H1 (cell line): ENCODE data around the gene GRAMD1B. TPM values are rescaled to one million over a fixed set of nuclear protein-coding genes. Genes with fewer than 3 reads are reported as not detected.

Experiments used
- CTCF ChIA-PET: fragments of 300-600 bp; sonication (Branson Sonifier 250); formaldehyde crosslinking; loops from one replicate; lab custom pipeline; 2021; ENCODE audit not compliant: partially characterized antibody; lab: Charles Lee
- POLR2A ChIA-PET: fragments of 300-600 bp; sonication (Branson Sonifier 250); formaldehyde crosslinking; loops from one replicate; lab custom pipeline; 2021; ENCODE audit warnings: inconsistent platforms; ENCODE audit not compliant: partially characterized antibody; lab: Charles Lee
- DNase-seq, 2 experiments: peaks; one replicate each; pipeline versions ENCODE4 v3.0.0 to v3.0.0-alpha.2; 2010 to 2022; ENCODE audit warnings: low spot score in 2 of 2, low read depth in 1 of 2, mixed read lengths in 1 of 2
- FAIRE-seq: peaks from 2 replicates; lab custom pipeline; 2011; peaks lifted over from hg19 to GRCh38; lab: Jason Lieb, UNC
- H2AFZ ChIP-seq: 2 replicates; pipeline ENCODE4 v1.8.1; 2012; ENCODE audit warnings: low read length, inconsistent platforms
- H2AK5ac ChIP-seq: 2 replicates; pipeline ENCODE4 v1.6.1; 2013; ENCODE audit warnings: low read depth, low read length
- H2BK120ac ChIP-seq: replicated peaks from 2 replicates; pipeline ENCODE3; 2013; ENCODE audit warnings: low read depth, low read length, inconsistent platforms
- H2BK12ac ChIP-seq: 2 replicates; pipeline ENCODE4 v1.6.1; 2013; ENCODE audit warnings: low read depth, low read length
- H2BK15ac ChIP-seq: 2 replicates; pipeline ENCODE4 v1.6.1; 2013; ENCODE audit warnings: low read length
- H2BK20ac ChIP-seq: 2 replicates; pipeline ENCODE4 v1.6.1; 2013; ENCODE audit warnings: low read length
- H2BK5ac ChIP-seq: 2 replicates; pipeline ENCODE4 v1.6.1; 2013; ENCODE audit warnings: low read depth, low read length
- H3K14ac ChIP-seq: 2 replicates; pipeline ENCODE4 v1.6.1; 2013; ENCODE audit warnings: inconsistent platforms; ENCODE audit not compliant: insufficient read length
- H3K18ac ChIP-seq: 2 replicates; pipeline ENCODE4 v1.6.1; 2013; ENCODE audit warnings: low read length; ENCODE audit errors: extremely low read depth
- H3K23ac ChIP-seq: 2 replicates; pipeline ENCODE4 v1.6.1; 2013; ENCODE audit warnings: inconsistent platforms; ENCODE audit not compliant: insufficient read length
- H3K23me2 ChIP-seq: 2 replicates; pipeline ENCODE4 v1.6.1; 2013; ENCODE audit warnings: low read depth, low read length
- H3K27ac ChIP-seq: 2 replicates; pipeline ENCODE4 v1.6.1; 2011; ENCODE audit warnings: low read depth, low read length, inconsistent platforms
- H3K27me3 ChIP-seq, 4 experiments: replicated peaks in 1 of 4; 1 replicate in 1 of 4; 2 replicates in 3 of 4; pipeline versions ENCODE4 v1.6.1 to v1.8.1; 2011 to 2013; ENCODE audit warnings: low read length in 3 of 4, mild to moderate bottlenecking in 3 of 4, inconsistent platforms in 2 of 4, mixed read lengths in 2 of 4, moderate library complexity in 1 of 4; ENCODE audit not compliant: control insufficient read depth in 3 of 4, insufficient read depth in 3 of 4; ENCODE audit errors: extremely low read depth in 1 of 4
- H3K36me3 ChIP-seq, 4 experiments: 2 replicates each; pipeline versions ENCODE4 v1.6.1 to v1.8.1; 2011 to 2013; ENCODE audit warnings: mild to moderate bottlenecking in 4 of 4, low read length in 3 of 4, moderate library complexity in 2 of 4, control low read depth in 1 of 4, inconsistent platforms in 1 of 4; ENCODE audit not compliant: insufficient read depth in 4 of 4, control insufficient read depth in 2 of 4
- H3K4ac ChIP-seq: replicated peaks from 2 replicates; pipeline ENCODE3; 2013; ENCODE audit warnings: low read length, low read depth, mixed read lengths, inconsistent platforms; ENCODE audit not compliant: insufficient read length
- H3K4me1 ChIP-seq, 4 experiments: replicated peaks in 1 of 4; 1 replicate in 1 of 4; 2 replicates in 3 of 4; pipeline versions ENCODE4 v1.6.1 to v1.8.1; 2011 to 2013; ENCODE audit warnings: low read length in 3 of 4, inconsistent platforms in 2 of 4, mixed read lengths in 1 of 4; ENCODE audit not compliant: insufficient read depth in 4 of 4, control insufficient read depth in 3 of 4
- H3K4me2 ChIP-seq, 2 experiments: 2 replicates each; pipeline versions ENCODE4 v1.6.1 to v1.8.1; 2011 to 2013; ENCODE audit warnings: low read depth in 2 of 2, low read length in 2 of 2, control low read depth in 1 of 2, inconsistent platforms in 1 of 2, mild to moderate bottlenecking in 1 of 2; ENCODE audit not compliant: insufficient read depth in 1 of 2
- H3K4me3 ChIP-seq, 4 experiments: fragments of 200-600, 300-600 bp in 1 of 4; sonication (generic), shearing (Covaris generic), sonication (Bioruptor Twin) in 1 of 4; 2 replicates each; pipeline versions ENCODE4 v1.5.1 to v1.8.1; 2011 to 2016; ENCODE audit warnings: low read length in 4 of 4, low read depth in 3 of 4, control low read depth in 2 of 4, inconsistent platforms in 2 of 4, mild to moderate bottlenecking in 2 of 4, mixed read lengths in 1 of 4, moderate library complexity in 1 of 4; ENCODE audit not compliant: insufficient read depth in 2 of 4; ENCODE audit errors: extremely low read depth in 1 of 4
- H3K56ac ChIP-seq: replicated peaks from 2 replicates; pipeline ENCODE3; 2013; ENCODE audit warnings: low read depth, mild to moderate bottlenecking, mixed read lengths, low read length, inconsistent platforms; ENCODE audit not compliant: insufficient read length
- H3K79me1 ChIP-seq: 2 replicates; pipeline ENCODE4 v1.6.1; 2013; ENCODE audit warnings: low read depth, low read length, control low read depth
- H3K79me2 ChIP-seq, 2 experiments: 2 replicates each; pipeline versions ENCODE4 v1.6.1 to v1.8.1; 2012 to 2013; ENCODE audit warnings: low read length in 2 of 2, mild to moderate bottlenecking in 2 of 2, inconsistent platforms in 1 of 2; ENCODE audit not compliant: insufficient read depth in 2 of 2, control insufficient read depth in 1 of 2
- H3K9ac ChIP-seq, 4 experiments: replicated peaks in 1 of 4; 1 replicate in 1 of 4; 2 replicates in 3 of 4; pipeline versions ENCODE4 v1.6.1 to v1.8.1; 2011 to 2013; ENCODE audit warnings: low read depth in 3 of 4, low read length in 3 of 4, control low read depth in 2 of 4, mild to moderate bottlenecking in 2 of 4, moderate library complexity in 2 of 4, inconsistent platforms in 1 of 4; ENCODE audit errors: extremely low read depth in 1 of 4
- H3K9me3 ChIP-seq, 2 experiments: 2 replicates each; pipeline versions ENCODE4 v1.6.1 to v1.8.1; 2012 to 2013; ENCODE audit warnings: mild to moderate bottlenecking in 2 of 2, moderate library complexity in 2 of 2, control low read depth in 1 of 2, inconsistent platforms in 1 of 2, low read depth in 1 of 2, low read length in 1 of 2, mixed read lengths in 1 of 2; ENCODE audit not compliant: insufficient read depth in 2 of 2
- H4K20me1 ChIP-seq, 2 experiments: replicated peaks in 1 of 2; 2 replicates each; pipeline versions ENCODE3 to v1.8.1; 2011 to 2013; ENCODE audit warnings: inconsistent platforms in 2 of 2, low read length in 2 of 2, mild to moderate bottlenecking in 1 of 2; ENCODE audit not compliant: insufficient read depth in 2 of 2, control insufficient read depth in 1 of 2
- H4K5ac ChIP-seq: 2 replicates; pipeline ENCODE4 v1.6.1; 2013; ENCODE audit warnings: low read length, low read depth, mixed read lengths, inconsistent platforms; ENCODE audit not compliant: insufficient read length
- H4K8ac ChIP-seq: 2 replicates; pipeline ENCODE4 v1.8.0; 2013; ENCODE audit warnings: mild to moderate bottlenecking, moderate library complexity, low read length, inconsistent platforms; ENCODE audit not compliant: insufficient read depth; ENCODE audit errors: extremely low read depth
- H4K91ac ChIP-seq: replicated peaks from 2 replicates; pipeline ENCODE3; 2013; ENCODE audit warnings: low read length, mixed read lengths, inconsistent platforms; ENCODE audit not compliant: insufficient read length
- ASH2L ChIP-seq: fragments of 200-600, 300-600 bp; sonication (generic); IDR thresholded peaks from one replicate; pipeline ENCODE4 v1.7.1; 2017; ENCODE audit warnings: low read length
- CBX5 ChIP-seq: fragments of 300-800, 300-1000 bp; sonication (generic); IDR thresholded peaks from 2 replicates; pipeline ENCODE4 v1.7.1; 2016; ENCODE audit warnings: antibody characterized with exemption, low read length, low read depth
- CTBP2 ChIP-seq: IDR thresholded peaks from 2 replicates; pipeline ENCODE4 v1.7.0; 2011; ENCODE audit warnings: borderline replicate concordance, mild to moderate bottlenecking, moderate library complexity, mixed read lengths, low read length; ENCODE audit not compliant: insufficient read depth, insufficient read length
- EGR1 ChIP-seq: IDR thresholded peaks from 2 replicates; pipeline ENCODE4 v1.6.1; 2011; ENCODE audit warnings: low read depth, low read length, borderline replicate concordance
- EP300 ChIP-seq, 2 experiments: IDR thresholded peaks; 1 replicate in 1 of 2; 2 replicates in 1 of 2; pipeline ENCODE4 v1.6.1; 2011 to 2012; ENCODE audit warnings: low read depth in 2 of 2, low read length in 2 of 2, mild to moderate bottlenecking in 2 of 2, borderline replicate concordance in 1 of 2, inconsistent platforms in 1 of 2, moderate library complexity in 1 of 2
- HDAC6 ChIP-seq: IDR thresholded peaks from one replicate; pipeline ENCODE4 v1.7.1; 2012; ENCODE audit warnings: low read depth, mild to moderate bottlenecking, inconsistent platforms, low read length, moderate library complexity
- JUN ChIP-seq: IDR thresholded peaks from 2 replicates; pipeline ENCODE4 v1.6.1; 2011; ENCODE audit warnings: low read depth, mild to moderate bottlenecking, improper control_type of control experiment, low read length
- KDM1A ChIP-seq: fragments of 200-600, 300-600 bp; sonication (generic); IDR thresholded peaks from 2 replicates; pipeline ENCODE4 v1.7.1; 2016; ENCODE audit warnings: mild to moderate bottlenecking, low read length, borderline replicate concordance
- KDM4A ChIP-seq: IDR thresholded peaks from one replicate; pipeline ENCODE4 v1.7.1; 2012; ENCODE audit warnings: low read depth, mild to moderate bottlenecking, moderate library complexity, low read length, inconsistent platforms; ENCODE audit not compliant: severe bottlenecking
- SP1 ChIP-seq: IDR thresholded peaks from 2 replicates; pipeline ENCODE4 v1.6.1; 2011; ENCODE audit warnings: low read depth, low read length
- SP2 ChIP-seq: IDR thresholded peaks from 2 replicates; pipeline ENCODE4 v1.6.1; 2012; ENCODE audit warnings: mild to moderate bottlenecking, low read length, inconsistent platforms
- ZNF274 ChIP-seq: IDR thresholded peaks from 2 replicates; pipeline ENCODE4 v1.7.0; 2012; ENCODE audit warnings: low read length, borderline replicate concordance; ENCODE audit errors: extremely low read depth
- WGBS, 2 experiments: shearing (Covaris generic) in 1 of 2; methylation state at CpG; one replicate each; pipeline versions ENCODE4 v1.1.6 to v1.1.7; 2013 to 2015; ENCODE audit warnings: low lambda C conversion rate in 2 of 2, mixed read lengths in 2 of 2, inconsistent platforms in 1 of 2, low coverage in 1 of 2, missing lambda C conversion rate in 1 of 2; ENCODE audit not compliant: insufficient replicate concordance in 2 of 2, insufficient coverage in 1 of 2, insufficient read length in 1 of 2; ENCODE audit errors: extremely low coverage in 1 of 2, missing lambda C conversion rate in 1 of 2; 5-methylcytosine and 5-hydroxymethylcytosine counted together
- polyA plus RNA-seq, 7 experiments: library from polyadenylated mRNA; depleted of rRNA in 3 of 7; stranded (reverse) in 5 of 7; unstranded in 2 of 7; fragments of >200 nt in 5 of 7; fragments of 200-250 nt in 2 of 7; gene quantifications; 1 replicate in 5 of 7; 2 replicates in 1 of 7; 4 replicates in 1 of 7; pipeline versions ENCODE4 v1.2.1 to v1.2.3, GENCODE V29; 2011 to 2013; ENCODE audit warnings: missing spikeins in 2 of 7, mixed read lengths in 2 of 7
- total RNA-seq: library from RNA; stranded (reverse); fragmentation: NEBNext Ultra II Directional; extraction: Animal tissue kit (Norgen Biotek cat#: 25700); gene quantifications from 2 replicates; pipeline ENCODE4 v1.2.1, GENCODE V29; 2021

The GRAMD1B gene
- total and polyA plus RNA-seq, 2 of the 8 experiments (the other 6 are each of a cell fraction or from before 2014, with no cell fraction given) = 10.1 to 21.2 TPM

DNA sequence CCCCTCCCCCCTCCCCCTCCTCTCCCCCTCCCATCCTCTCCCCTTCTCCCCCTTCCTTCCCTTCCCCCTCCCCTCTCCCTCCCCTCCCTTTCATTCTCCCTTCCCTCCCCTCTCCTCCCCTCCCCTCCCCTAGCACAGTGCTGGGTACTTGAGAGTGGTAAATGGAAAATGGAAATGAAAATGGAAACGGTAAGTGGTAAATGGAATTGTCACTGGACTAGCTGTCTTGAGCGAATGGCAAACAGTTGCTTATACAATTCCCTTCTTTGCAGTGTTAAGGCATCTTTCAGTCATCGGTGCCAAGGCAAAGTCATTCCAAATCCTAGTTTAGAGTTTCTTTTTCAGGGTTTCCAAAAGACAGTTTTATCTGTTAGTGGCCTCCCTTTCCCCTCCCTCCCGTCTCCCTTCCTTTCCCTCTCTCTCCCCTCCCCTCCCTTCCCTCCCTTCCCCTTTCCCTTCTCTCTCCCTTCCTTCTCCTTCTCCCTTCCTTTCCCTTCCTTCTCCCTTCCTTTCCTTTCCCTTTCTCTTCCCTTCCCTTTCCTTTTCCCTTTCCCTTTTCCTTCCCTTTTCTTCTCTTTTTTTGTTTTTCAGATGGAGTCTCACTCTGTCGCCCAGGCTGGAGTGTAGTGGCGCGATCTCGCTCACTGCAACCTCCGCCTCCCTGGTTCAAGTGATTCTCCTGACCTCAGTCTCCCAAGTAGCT, 47.3 kb downstream of the GRAMD1B start:
- Histone ChIP-seq H4K5ac (no peak overlapping the region), H2BK5ac (no peak overlapping the region), H3K18ac (no peak overlapping the region), H3K27ac (no peak overlapping the region), H2AFZ (no peak overlapping the region), H3K79me1 (no peaks in the 10 kb centered on the region; the same call in 1 of the 2 replicates), H2BK20ac (no peak overlapping the region), H3K14ac (no peak overlapping the region), H2BK15ac (no peak overlapping the region), H3K9ac (no peak overlapping the region), H3K4me1 (peaks cover 2 to 15% (median 8%) of the 10 kb centered on the region in 4 experiments; a peak in 6 of 7 replicates), H3K23me2 (no peaks in the 10 kb centered on the region), H3K4me3 (no peak overlapping the region), H2BK120ac (no peak overlapping the region), H3K9me3 (no peaks in the 10 kb centered on the region), H3K36me3 (no peaks in the 10 kb centered on the region), H4K20me1 (peaks cover 0 to 2% of the 10 kb centered on the region in 2 experiments), H3K79me2 (peaks cover 0 to 3% of the 10 kb centered on the region in 2 experiments; a peak in 1 of 4 replicates), H4K91ac (no peak overlapping the region), H3K4ac (no peak overlapping the region), H3K4me2 (no peak overlapping the region), H3K27me3 (no peaks in the 10 kb centered on the region; a peak in 1 of 7 replicates), H4K8ac (no peak overlapping the region), H3K56ac (no peak overlapping the region), H3K23ac (no peak overlapping the region), H2AK5ac (no peak overlapping the region), H2BK12ac (no peak overlapping the region)
- DNase-seq (no peak), FAIRE-seq (no peak)
- 90% methylated on average over 8 of the region's 9 CpGs; no CpG with 5 or more reads in 1 of the 2 experiments for WGBS, 2 experiments
- POLR2A ChIA-PET = interaction anchor here (0.6 kb wide), 1 partner anchor 56 kb away, joined by 3 read pairs; no protein-coding TSS in a partner anchor
- CTCF ChIA-PET = interaction anchor here (0.6 to 4.9 kb wide), 22 partner anchors 8 to 384 kb away, joined by 3 to 74 read pairs (median 8); no protein-coding TSS in a partner anchor
- no peak for TF ChIP-seq HDAC6
- TF ChIP-seq CBX5 = no peak
- no peak for TF ChIP-seq ZNF274
- TF ChIP-seq ASH2L = no peak
- no peak for TF ChIP-seq JUN
- TF ChIP-seq EP300 (IDR thresholded peaks at IDR 0.05; ENCODE audit: borderline replicate concordance in 1 of 2, low read depth in 2 of 2, low read length in 2 of 2) = no peak
- TF ChIP-seq EGR1 = no peak
- TF ChIP-seq SP2 = no peak
- no peak for TF ChIP-seq KDM4A
- no peak for TF ChIP-seq SP1
- TF ChIP-seq KDM1A = no peak
- TF ChIP-seq CTBP2 = no peak
